Panc1 (cell line): Measurements from ENCODE around the gene C1orf87. TPM values are rescaled to one million over a fixed set of nuclear protein-coding genes. Genes with fewer than 3 reads are reported as not detected.

Source experiments
- ATAC-seq: fragments of 200-7000 bp; cut with Tn5 transposase; 2 replicates; pipeline ENCODE4 v1.9.1; 2020; ENCODE audit warnings: mild to moderate bottlenecking, moderate library complexity
- BruUV-seq: library from RNA; stranded (reverse); fragments of 400-500 nt; replicated peaks from 2 replicates; lab custom pipeline; 2021; lab: Mats Ljungman, UMichigan
- CTCF ChIA-PET: fragments of 300-600 bp; sonication (Branson Sonifier 250); formaldehyde crosslinking; loops from one replicate; lab custom pipeline; 2022; ENCODE audit warnings: antibody characterized with exemption; lab: Charles Lee
- POLR2A ChIA-PET: fragments of 300-600 bp; sonication (Branson Sonifier 250); formaldehyde crosslinking; loops from one replicate; lab custom pipeline; 2022; ENCODE audit warnings: antibody characterized with exemption; lab: Charles Lee
- DNase-seq: peaks from one replicate; pipeline ENCODE4 v3.0.0-alpha.2; 2010; ENCODE audit warnings: low read depth, low spot score
- H3K27ac ChIP-seq: 2 replicates; pipeline ENCODE4 v1.5.1; 2011; ENCODE audit warnings: mild to moderate bottlenecking, low read length, inconsistent platforms
- H3K27me3 ChIP-seq: fragments of 200-500 bp; sonication (Bioruptor generic); 2 replicates; pipeline ENCODE4 v1.6.0; 2014; ENCODE audit warnings: low read length, inconsistent platforms; ENCODE audit not compliant: control insufficient read depth, insufficient read depth
- H3K36me3 ChIP-seq: fragments of 200-500 bp; sonication (Bioruptor generic); 2 replicates; pipeline ENCODE4 v1.5.1; 2014; ENCODE audit warnings: inconsistent platforms, mild to moderate bottlenecking, low read length, moderate library complexity; ENCODE audit not compliant: control insufficient read depth, insufficient read depth
- H3K4me1 ChIP-seq: 2 replicates; pipeline ENCODE4 v1.5.1; 2011; ENCODE audit warnings: inconsistent platforms, mild to moderate bottlenecking, low read length, moderate library complexity; ENCODE audit not compliant: control insufficient read depth, insufficient read depth
- H3K4me3 ChIP-seq, 2 experiments: 2 replicates each; pipeline ENCODE4 v1.5.1; 2011 to 2012; ENCODE audit warnings: low read depth in 2 of 2, low read length in 2 of 2, mild to moderate bottlenecking in 2 of 2, inconsistent platforms in 1 of 2, moderate library complexity in 1 of 2
- H3K9me3 ChIP-seq: fragments of 200-500 bp; sonication (Bioruptor generic); 2 replicates; pipeline ENCODE4 v1.5.1; 2014; ENCODE audit warnings: low read depth, mild to moderate bottlenecking, inconsistent platforms, low read length, moderate library complexity; ENCODE audit not compliant: control insufficient read depth, insufficient read depth
- CTCF ChIP-seq: fragments of 450-650 bp; IDR thresholded peaks from 2 replicates; pipeline ENCODE4 v1.5.1; 2017; ENCODE audit warnings: mild to moderate bottlenecking
- POLR2AphosphoS5 ChIP-seq: IDR thresholded peaks from 2 replicates; pipeline ENCODE4 v1.6.1; 2012; ENCODE audit warnings: mild to moderate bottlenecking, low read depth, low read length, moderate library complexity
- REST ChIP-seq, 2 experiments: IDR thresholded peaks; 2 replicates each; pipeline ENCODE4 v1.6.1; 2011 to 2012; ENCODE audit warnings: low read depth in 2 of 2, control low read depth in 1 of 2, low read length in 1 of 2, mild to moderate bottlenecking in 1 of 2, moderate library complexity in 1 of 2; ENCODE audit not compliant: insufficient read depth in 1 of 2
- SIN3A ChIP-seq: IDR thresholded peaks from 2 replicates; pipeline ENCODE4 v1.6.1; 2012; ENCODE audit warnings: low read depth, mild to moderate bottlenecking, low read length, moderate library complexity, borderline replicate concordance; ENCODE audit not compliant: insufficient read depth
- TCF7L2 ChIP-seq: IDR thresholded peaks from 2 replicates; pipeline ENCODE4 v1.6.1; 2011; ENCODE audit warnings: mild to moderate bottlenecking, low read depth, low read length, inconsistent platforms
- in situ Hi-C: cut with HindIII; loops from 2 replicates; pipeline ENCODE4 v1.10.0; 2016; ENCODE audit warnings: low sequenced_read_pairs, low pct_unique_long_range_greater_than_20kb
- intact Hi-C: fragments of 100-400 bp; cut with micrococcal nuclease; formaldehyde crosslinking; loops from one replicate; pipeline ENCODE4 v1.10.0; 2022; ENCODE audit not compliant: unreplicated experiment
- total RNA-seq: library from RNA; stranded (reverse); gene quantifications from one replicate; pipeline ENCODE4 v1.2.1, GENCODE V29; 2021; ENCODE audit not compliant: unreplicated experiment

Gene C1orf87
- total RNA-seq, 1 experiment from 2014 or later, result not detected

- H3K36me3 ChIP-seq, result no peaks in the 10 kb centered on the region
- intact Hi-C loops, result no loop called here
- H3K9me3 ChIP-seq, result no peaks in the 10 kb centered on the region
- H3K27ac ChIP-seq, result no peak overlapping the region
- CTCF ChIA-PET, result no interaction called here
- ATAC-seq (no peak), DNase-seq (no peak)
- H3K4me3 ChIP-seq, result no peak overlapping the region
- no TSS peak for BruUV-seq
- H3K27me3 ChIP-seq, result no peaks in the 10 kb centered on the region
- POLR2A ChIA-PET, result no interaction called here
- no peaks in the 10 kb centered on the region for H3K4me1 ChIP-seq
- TF ChIP-seq CTCF (no peak), POLR2AphosphoS5 (no peak), TCF7L2 (no peak), SIN3A (no peak)
- in situ Hi-C loops, result no loop called here
Observed at GRCh38 chr1:60008500-60008899, 65.1 kb downstream of the C1orf87 start.

DNA sequence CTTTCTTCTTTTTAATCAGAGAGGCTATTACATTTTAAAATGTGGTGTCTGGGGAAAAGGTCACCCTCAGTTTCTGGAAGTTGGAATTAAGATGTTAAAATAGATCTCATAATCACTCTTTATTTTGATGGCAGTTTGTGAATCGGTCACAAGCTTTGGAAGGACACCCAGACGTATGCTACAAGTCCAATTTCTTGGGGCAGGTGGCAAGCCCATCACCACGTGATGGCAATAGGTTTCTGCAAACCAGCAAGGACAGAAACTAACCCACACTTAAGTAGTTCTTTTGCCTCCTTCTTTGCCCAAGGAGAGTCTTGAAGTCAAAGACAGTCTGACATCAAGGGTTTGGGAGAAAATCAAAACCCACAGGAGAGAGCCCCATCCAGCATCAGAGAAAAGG, 72.9 kb downstream of the C1orf87 start:
- intact Hi-C loops (no loop called here), in situ Hi-C loops (no loop called here)
- BruUV-seq, result no TSS peak
- Histone ChIP-seq H3K36me3 (no peaks in the 10 kb centered on the region), H3K27ac (no peak overlapping the region), H3K9me3 (no peaks in the 10 kb centered on the region), H3K4me3 (no peak overlapping the region), H3K4me1 (no peaks in the 10 kb centered on the region), H3K27me3 (no peaks in the 10 kb centered on the region)
- TF ChIP-seq REST (IDR thresholded peaks at IDR 0.05; ENCODE audit: insufficient read depth in 1 of 2, low read depth in 2 of 2, low read length in 1 of 2), result no peak
- TF ChIP-seq POLR2AphosphoS5, result no peak
- no peak for TF ChIP-seq CTCF
- no peak for TF ChIP-seq TCF7L2
- TF ChIP-seq SIN3A, result no peak
- no peak for DNase-seq
- ChIA-PET POLR2A (no interaction called here), CTCF (no interaction called here)
- ATAC-seq, result no peak
